HG03196 (cell line): ENCODE data around the gene FAM167B.
A peak's percentile ranks its signal among the peaks of the same experiment; 100 is the strongest.
"Not testable (repeated sequence)": the region's sequence is repeated elsewhere in the genome, so short reads cannot be mapped to it uniquely, and the experiment has no call there.

Source experiments
- ATAC-seq: cut with Tn5 transposase; IDR thresholded peaks from one replicate; pipeline ENCODE4 v1.9.1; 2021; ENCODE audit not compliant: unreplicated experiment

The FAM167B gene

DNA sequence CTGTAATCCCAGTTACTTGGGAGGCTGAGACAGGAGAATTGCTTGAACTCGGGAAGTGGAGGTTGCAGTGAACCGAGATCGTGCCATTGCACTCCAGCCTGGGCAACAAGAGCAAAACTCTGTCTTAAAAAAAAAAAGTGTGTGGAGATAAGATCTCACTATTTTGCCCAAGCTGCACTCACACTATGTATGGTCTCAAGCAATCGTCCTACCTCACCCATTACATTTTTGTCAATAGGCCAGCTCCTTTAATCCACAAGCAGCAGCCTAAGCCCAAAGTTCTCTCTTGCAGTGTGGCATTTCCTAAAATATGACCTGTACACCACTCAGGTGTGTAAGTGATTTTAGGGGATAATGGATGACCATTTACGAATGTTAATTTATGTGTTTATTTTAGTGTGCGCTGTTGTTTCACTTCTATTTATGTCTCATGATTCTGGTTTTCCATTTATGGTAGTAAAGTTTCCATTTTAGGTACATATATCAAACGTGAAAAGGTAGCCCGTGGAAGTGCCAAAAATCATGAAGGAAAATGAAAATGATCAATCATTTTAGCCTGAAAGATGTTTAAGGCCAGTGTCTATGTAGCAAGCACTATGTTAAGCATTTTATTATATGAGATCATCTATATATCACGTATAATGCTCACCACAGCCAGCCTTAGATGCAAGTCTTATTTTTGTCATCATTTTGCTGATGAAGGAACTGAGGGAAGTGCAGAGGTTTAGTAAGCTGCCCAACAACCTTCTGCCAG is 9.6 kb downstream of the FAM167B start:
- no peak for ATAC-seq

DNA sequence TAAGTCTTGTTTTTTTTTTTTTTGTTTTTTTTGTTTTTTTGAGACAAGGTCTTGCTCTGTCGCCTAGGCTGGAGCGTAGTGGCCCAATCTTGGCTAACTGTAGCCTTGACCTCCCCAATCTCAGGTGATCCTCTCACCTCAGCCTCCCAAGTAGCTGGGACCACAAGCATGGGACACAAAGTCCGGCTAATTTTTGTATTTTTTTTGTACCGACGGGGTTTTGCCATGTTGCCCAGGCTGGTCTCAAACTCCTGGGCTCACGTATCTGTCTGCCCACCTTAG is 10.1 kb downstream of the FAM167B start:
- ATAC-seq: no peak

DNA sequence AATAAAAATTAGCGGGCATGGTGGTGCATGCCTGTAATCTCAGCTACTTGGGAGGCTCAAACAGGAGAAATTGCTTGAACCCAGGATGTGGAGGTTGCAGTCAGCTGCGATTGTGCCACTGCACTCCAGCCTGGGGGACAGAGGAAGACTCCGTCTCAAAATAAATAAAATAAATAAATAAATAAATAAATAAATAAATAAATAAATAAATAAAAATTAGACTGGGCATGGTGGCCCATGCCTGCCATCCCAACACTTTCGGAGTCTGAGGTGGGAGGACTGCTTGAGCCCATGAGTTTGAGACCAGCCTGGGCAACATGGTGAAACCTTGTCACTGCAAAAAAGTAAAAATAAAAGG is 16.2 kb downstream of the FAM167B start:
- not testable (repeated sequence) for ATAC-seq

DNA sequence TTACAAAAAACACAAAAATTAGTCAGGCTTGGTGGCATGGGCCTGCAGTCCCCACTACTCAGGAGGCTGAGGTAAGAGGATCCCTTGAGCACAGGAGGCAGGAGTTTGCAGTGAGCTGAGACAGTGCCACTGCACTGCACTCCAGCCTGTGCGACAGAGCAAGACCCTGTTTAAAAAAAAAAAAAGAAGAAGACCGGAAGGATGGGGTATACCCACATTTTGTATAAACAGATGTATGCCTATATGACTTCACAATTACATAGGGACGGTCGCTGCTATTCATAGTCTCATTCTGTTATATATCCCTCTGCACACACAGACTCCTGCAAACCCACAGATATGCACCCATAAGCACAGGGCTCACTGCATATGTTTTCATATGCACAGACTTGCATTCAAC is 16.7 kb downstream of the FAM167B start:
- ATAC-seq: no peak

DNA sequence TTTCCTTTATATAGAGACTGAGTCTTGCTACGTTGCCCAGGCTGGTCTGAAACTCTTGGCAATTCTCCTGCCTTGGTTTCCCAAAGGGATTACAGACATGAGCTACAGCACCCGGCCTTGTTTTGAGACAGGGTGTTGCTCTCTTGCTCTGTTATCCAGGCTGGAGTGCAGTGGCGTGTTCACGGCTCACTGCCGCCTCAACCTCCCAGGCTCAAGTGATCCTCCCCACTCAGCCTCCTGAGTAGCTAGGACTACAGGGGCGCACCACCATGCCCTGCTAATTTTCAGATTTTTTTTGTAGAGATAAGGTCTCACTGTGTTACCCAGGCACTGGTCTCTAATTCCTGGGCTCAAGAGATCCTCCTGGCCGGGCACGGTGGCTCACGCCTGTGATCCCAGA is 18.8 kb downstream of the FAM167B start:
- no peak for ATAC-seq

DNA sequence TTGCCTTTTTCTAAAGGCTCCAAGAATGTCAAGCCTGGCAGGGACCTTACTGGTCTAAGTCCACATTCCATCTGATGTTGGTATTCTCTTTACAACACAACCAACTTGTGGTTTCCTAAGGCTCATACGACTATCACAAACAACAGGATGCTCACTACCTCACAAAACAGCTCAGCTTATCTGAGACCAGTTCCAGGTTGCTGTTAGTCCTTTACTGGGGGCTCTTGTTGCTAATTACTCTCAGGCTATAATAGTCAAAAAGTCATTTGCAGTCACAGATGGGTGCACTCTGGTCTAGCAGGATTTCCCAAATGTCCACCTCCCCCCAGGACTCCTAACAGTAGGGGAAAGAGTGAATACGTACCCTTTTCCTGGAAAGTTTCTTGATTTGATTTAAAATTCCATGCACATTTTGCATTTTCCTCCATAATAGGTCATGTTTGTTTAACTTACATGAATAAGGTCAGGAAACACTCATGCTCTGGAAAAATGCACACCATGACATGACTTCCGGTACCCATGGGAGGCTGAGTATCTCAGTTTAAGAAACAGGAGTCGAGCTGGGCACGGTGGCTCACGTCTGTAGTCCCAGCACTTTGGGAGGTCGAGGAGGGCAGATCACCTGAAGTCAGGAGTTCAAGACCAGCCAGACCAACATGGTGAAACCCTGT is 20.0 kb downstream of the FAM167B start:
- ATAC-seq: no peak

DNA sequence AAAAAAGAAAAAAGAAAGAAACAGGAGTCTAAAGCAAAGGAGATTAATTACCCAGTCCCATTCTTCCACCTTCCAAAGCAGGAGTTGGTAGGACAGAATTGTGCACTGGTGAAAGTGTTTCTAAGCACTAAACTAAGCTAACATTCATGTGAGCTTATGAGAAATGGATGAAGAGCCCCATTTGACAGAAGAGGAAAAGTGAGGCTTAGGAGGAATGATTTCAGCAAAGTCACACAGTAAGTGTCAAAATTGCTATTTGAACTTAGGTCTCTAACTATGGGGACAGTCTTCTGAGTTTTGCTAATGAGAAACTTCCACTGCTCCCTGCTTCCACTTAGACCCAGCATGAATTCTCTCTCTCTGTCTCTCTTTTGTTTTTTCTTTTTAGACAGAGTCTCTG is 22.7 kb downstream of the FAM167B start:
- ATAC-seq: no peak

DNA sequence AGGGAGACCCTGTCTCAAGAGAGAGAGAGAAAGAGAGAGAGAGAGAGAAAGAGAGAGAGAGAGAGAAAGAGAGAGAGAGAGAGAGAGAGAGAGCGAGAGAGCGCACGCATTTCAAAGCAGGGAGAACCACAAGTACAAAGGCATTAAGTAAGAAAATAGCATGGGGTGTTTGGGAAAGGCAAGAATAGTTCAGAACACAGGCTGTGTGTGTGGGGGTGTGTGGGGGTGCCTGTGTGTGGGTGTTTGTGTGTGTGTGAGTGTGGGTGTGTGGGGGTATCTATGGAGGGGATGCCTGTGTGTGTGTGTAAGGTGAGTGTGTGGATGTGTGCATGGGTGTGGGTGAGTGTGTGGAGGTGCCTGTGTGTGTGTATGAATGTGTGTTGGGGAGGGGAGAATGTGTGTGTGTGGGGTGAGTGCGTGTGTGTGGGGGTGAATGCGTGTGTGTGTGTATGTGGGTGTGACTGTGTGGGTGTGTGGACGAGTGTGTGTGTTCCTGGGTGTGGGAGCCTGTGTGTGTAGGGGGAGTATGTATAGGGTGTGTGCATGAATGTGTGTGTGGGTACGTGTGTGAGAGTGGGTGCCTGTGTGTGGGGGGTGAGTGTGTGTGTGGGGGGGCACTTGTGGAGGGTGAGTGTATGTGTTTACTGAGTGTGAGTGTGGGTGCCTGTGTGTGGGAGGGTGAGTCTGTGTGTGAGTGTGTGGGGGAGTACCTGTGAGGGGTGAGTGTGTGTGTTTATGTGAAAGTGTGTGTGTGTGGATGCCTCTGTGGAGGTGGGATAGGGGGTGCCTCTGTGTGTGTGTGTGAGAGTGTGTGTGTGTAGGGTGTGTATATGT is 25.8 kb downstream of the FAM167B start:
- ATAC-seq: no peak

DNA sequence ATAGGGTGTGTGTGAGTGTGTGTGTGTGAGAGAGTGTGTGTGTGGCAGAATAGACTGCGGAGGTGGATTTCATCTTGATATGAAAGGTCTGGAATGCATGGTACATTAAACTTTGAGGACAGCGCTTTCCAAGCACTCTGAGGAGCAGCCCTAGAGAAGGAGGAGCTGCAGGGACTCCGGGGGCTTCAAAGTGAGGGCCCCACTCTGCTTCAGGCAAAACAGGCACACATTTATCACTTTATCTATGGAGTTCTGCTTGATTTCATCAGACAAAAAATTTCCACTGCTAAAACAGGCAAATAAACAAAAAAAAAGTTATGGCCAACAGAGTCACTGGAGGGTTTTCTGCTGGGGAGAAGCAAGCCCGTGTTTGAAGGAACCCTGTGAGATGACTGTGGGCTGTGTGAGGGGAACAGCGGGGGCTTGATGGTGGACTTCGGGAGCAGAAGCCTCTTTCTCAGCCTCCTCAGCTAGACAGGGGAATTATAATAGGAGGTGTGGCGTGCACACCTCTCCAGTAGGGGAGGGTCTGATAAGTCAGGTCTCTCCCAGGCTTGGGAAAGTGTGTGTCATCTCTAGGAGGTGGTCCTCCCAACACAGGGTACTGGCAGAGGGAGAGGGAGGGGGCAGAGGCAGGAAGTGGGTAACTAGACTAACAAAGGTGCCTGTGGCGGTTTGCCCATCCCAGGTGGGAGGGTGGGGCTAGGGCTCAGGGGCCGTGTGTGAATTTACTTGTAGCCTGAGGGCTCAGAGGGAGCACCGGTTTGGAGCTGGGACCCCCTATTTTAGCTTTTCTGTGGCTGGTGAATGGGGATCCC is 26.6 kb downstream of the FAM167B start:
- no peak for ATAC-seq

DNA sequence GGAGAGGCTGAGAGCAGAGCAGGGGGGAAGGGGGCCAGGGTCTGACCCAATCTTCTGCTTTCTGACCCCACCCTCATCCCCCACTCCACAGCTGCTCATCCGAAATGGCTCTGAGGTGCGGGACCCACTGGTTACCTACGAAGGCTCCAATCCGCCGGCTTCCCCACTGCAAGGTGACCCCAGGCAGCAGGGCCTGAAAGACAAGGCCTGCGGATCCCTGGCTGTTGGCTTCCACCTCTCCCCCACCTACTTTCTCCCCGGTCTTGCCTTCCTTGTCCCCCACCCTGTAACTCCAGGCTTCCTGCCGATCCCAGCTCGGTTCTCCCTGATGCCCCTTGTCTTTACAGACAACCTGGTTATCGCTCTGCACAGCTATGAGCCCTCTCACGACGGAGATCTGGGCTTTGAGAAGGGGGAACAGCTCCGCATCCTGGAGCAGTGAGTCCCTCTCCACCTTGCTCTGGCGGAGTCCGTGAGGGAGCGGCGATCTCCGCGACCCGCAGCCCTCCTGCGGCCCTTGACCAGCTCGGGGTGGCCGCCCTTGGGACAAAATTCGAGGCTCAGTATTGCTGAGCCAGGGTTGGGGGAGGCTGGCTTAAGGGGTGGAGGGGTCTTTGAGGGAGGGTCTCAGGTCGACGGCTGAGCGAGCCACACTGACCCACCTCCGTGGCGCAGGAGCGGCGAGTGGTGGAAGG is 27.8 kb downstream of the FAM167B start:
- ATAC-seq: no peak

DNA sequence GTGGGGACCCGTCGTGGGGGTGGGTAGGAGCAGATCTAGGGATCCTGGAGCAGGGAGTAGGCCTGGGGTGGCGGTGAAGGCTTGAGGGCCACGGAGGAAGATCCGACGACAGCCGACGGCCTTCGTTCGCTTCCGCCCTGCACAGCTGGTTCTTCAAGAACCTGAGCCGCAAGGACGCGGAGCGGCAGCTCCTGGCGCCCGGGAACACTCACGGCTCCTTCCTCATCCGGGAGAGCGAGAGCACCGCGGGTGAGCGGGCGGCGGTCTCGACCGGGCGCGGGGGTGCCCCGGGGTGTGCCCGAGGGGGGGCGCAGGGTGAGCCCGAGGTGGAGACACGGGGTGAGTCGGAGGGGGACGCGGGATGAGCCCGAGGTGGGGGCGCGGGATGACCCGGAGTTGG is 28.4 kb downstream of the FAM167B start:
- no peak for ATAC-seq

DNA sequence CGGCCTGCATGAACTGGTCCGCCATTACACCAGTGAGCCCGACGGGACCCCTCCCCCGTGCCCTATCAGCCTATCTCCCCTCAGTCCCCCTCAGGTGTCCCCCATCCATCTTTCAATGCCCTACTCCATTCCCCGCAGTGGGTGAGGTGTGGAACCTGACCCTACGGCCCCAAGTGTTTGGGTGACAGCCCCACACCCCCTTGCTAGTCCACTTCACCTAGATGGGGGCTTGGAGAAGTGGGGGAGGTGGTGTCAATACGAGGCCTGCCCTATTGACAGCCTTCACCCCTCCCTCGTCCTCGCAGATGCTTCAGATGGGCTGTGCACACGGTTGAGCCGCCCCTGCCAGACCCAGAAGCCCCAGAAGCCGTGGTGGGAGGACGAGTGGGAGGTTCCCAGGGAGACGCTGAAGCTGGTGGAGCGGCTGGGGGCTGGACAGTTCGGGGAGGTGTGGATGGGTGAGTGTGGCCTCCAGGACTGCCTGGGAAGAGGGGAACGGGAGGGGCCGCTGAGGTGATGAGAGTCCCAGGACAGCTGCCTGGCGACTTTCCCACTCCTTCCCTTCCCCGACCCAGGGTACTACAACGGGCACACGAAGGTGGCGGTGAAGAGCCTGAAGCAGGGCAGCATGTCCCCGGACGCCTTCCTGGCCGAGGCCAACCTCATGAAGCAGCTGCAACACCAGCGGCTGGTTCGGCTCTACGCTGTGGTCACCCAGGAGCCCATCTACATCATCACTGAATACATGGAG is 29.2 kb downstream of the FAM167B start:
- ATAC-seq: no peak

DNA sequence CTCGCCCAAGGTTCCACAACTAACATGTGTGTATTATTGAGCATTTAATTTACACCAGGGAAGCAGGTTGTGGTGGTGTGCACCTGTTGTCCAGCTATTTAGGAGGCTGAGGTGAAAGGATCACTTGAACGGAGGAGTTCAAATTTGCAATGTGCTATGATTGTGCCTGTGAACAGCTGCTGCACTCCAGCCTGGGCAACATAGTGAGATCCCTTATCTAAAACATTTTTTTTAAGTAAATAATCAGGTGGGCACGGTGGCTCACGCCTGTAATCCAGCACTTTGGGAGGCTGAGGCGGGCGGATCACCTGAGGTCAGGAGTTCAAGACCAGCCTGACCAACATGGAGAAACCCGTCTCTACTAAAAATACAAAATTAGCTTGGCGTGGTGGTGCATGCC is 37.8 kb downstream of the FAM167B start:
- ATAC-seq: not testable (repeated sequence)

DNA sequence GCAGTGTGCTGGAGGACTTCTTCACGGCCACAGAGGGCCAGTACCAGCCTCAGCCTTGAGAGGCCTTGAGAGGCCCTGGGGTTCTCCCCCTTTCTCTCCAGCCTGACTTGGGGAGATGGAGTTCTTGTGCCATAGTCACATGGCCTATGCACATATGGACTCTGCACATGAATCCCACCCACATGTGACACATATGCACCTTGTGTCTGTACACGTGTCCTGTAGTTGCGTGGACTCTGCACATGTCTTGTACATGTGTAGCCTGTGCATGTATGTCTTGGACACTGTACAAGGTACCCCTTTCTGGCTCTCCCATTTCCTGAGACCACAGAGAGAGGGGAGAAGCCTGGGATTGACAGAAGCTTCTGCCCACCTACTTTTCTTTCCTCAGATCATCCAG is 38.6 kb downstream of the FAM167B start:
- ATAC-seq: no peak

DNA sequence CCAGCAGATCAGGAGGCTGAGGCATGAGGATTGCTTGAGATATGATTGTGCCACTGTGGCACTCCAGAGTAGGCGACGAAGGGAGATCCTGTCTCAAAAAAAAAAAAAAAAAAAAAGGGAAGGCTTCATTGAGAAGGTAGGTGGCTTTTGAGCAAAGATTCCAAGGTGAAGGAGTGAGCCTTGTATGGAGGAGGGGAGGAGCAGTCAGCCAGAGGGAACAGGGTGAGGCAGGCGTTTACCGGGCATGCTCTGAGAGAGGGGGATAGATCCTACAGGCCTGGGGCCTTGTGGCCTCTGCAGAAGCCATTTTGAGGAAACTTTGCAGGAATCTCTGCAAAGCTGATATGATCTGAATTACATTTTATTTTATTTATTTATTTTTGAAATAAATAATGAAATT is 39.7 kb downstream of the FAM167B start:
- ATAC-seq: no peak

DNA sequence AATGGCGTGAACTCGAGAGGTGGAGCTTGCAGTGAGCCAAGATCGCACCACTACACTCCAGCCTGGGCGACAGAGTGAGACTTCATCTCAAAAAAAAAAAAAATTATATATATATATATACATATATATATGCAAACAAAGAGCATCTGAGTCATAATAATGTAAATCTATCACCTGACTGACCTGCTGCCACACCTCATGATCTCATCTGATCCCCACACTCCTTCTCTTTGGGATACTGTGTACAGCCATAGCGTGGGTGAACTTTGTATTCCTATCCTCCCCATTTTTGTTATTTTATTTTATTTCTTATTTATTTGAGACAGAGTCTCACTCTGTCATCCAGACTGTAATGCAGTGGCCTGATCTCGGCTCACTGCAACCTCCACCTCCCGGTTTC is 42.2 kb downstream of the FAM167B start:
- no peak for ATAC-seq

DNA sequence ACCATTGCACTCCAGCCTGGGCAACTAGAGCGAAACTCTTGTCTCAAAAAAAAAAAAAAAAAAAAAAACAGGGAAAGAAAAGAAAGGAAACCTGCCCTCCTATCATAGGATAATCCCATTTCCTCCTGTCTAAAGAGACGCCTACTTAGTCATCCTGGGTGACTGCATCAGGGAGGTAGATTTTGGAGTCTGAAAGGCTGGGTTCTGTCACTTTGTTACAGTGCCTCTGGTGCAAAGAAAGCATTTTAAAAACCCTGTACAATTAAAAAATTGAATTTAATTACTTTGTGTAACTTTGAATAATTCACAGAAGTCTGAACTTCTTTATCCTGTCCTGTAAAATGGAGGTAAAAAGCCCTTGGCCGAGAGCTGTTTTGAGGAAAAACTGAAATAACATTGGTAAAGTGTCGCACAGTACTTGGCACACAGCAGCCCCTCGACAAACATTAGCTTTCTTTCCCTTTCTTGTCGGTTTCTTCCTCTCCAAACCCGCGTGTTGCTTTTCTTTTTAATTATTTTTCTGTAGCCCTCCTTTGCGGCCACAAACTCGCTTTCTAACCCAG is 44.2 kb downstream of the FAM167B start:
- no peak for ATAC-seq

DNA sequence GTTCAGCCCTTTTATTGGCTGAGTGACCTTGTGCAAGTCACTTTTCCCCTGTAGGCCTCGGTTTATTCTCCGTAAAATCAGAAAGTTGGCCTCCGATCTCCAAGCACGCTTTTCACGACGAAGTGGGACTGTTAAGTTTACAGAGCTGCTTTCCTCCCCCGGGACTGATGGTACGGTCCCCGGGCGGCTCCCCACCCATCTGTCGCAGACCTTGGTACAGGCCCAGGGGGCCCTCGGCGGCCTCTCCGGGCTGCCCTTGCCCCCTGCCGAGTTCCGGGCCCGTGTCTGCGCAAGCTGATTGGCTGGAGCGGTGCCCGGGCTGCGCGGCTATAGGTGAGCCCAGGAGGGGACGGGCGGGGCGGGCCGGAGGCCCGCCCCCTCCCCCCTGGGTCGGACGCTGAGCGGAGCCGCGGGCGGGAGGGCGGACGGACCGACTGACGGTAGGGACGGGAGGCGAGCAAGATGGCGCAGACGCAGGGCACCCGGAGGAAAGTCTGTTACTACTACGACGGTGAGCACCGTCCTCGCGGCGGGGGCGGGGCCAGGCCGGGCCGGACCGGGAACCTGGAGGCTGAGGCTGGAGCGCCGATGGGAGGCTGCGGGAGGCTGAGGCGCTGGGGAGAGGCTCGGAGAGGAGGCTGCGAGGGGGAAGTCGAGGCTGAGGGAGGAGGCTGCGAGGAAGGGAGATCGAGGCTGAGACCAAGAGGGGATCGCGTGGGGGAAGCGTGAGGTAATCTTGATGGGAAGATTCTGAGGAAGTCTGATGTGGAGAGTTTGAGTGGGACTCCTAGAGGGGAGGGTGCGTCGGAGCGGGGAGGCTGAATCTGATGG is 44.9 kb downstream of the FAM167B start, which contains the start of gene HDAC1:
TSS of gene HDAC1 (plus strand) at position 376 of the 831 bp plus-strand sequence. CDS start at position 463, 87 bp downstream.
- peak; percentile 93 for ATAC-seq

DNA sequence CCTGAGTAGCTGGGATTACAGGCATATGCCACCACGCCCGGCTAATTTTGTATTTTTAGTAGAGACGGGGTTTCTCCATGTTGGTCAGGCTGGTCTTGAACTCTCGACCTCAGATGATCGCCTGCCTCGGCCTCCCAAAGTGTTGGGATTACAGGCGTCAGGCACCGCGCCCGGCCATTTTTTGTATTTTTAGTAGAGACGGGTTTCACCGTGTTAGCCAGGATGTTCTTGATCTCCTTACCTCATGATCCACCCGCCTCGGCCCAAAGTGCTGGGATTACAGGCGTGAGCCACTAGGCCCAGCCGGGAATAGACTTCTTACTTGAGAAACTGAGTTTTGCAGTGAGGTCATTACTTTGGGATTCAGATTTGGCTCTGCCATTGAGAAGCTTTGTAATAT is 51.2 kb downstream of the FAM167B start:
- not testable (repeated sequence) for ATAC-seq
